HepG2 (cell line): ENCODE results near the gene CASKIN1. TPM values are rescaled to one million over a fixed set of nuclear protein-coding genes. Genes with fewer than 3 reads are reported as not detected.

Source experiments
- ARNTL ChIP-seq: sonication (generic); formaldehyde crosslinking; IDR thresholded peaks from 2 replicates; pipeline ENCODE4 v1.4.0; 2020; ENCODE audit warnings: mild to moderate bottlenecking, missing genetic modification reagents
- ASH2L ChIP-seq: fragments of 300-600, 200-600 bp; sonication (generic); IDR thresholded peaks from 2 replicates; pipeline ENCODE4 v1.7.0; 2017; ENCODE audit warnings: low read depth, mild to moderate bottlenecking, moderate library complexity, mixed read lengths, low read length; ENCODE audit not compliant: insufficient read length
- CREM ChIP-seq, 2 experiments: sonication (generic) in 1 of 2; formaldehyde crosslinking in 1 of 2; IDR thresholded peaks; 2 replicates each; pipeline versions ENCODE4 v1.4.0 to v1.6.1; 2016 to 2020; ENCODE audit warnings: antibody characterized with exemption in 1 of 2, mild to moderate bottlenecking in 1 of 2, missing genetic modification reagents in 1 of 2
- JUND ChIP-seq: sonication (generic); formaldehyde crosslinking; IDR thresholded peaks from 2 replicates; pipeline ENCODE4 v1.8.0; 2022; ENCODE audit warnings: mild to moderate bottlenecking, missing genetic modification reagents
- KLF12 ChIP-seq: sonication (generic); formaldehyde crosslinking; IDR thresholded peaks from 2 replicates; pipeline ENCODE4 v1.4.0; 2020; ENCODE audit warnings: missing genetic modification reagents, borderline replicate concordance
- MEIS2 ChIP-seq: sonication (generic); formaldehyde crosslinking; IDR thresholded peaks from 2 replicates; pipeline ENCODE4 v1.9.0; 2021; ENCODE audit warnings: mild to moderate bottlenecking, missing genetic modification reagents
- MIER3 ChIP-seq: IDR thresholded peaks from 2 replicates; pipeline ENCODE4 v1.6.1; 2016; ENCODE audit warnings: missing compliant biosample characterization, borderline replicate concordance
- MYC ChIP-seq: sonication (generic); formaldehyde crosslinking; IDR thresholded peaks from 2 replicates; pipeline ENCODE4 v1.9.0; 2021; ENCODE audit warnings: missing genetic modification reagents, borderline replicate concordance
- MZF1 ChIP-seq: sonication (generic); formaldehyde crosslinking; IDR thresholded peaks from 2 replicates; pipeline ENCODE4 v1.8.1; 2023; ENCODE audit warnings: mild to moderate bottlenecking, missing genetic modification reagents, borderline replicate concordance
- PHF20 ChIP-seq: sonication (generic); formaldehyde crosslinking; IDR thresholded peaks from 2 replicates; pipeline ENCODE4 v1.5.0; 2020; ENCODE audit warnings: mild to moderate bottlenecking, missing genetic modification reagents
- SIN3A ChIP-seq: IDR thresholded peaks from 2 replicates; pipeline ENCODE4 v1.6.1; 2011; ENCODE audit warnings: low read depth, mild to moderate bottlenecking, control low read depth, low read length, borderline replicate concordance
- STAT5B ChIP-seq: sonication (generic); formaldehyde crosslinking; IDR thresholded peaks from 2 replicates; pipeline ENCODE4 v1.4.0; 2020; ENCODE audit warnings: missing genetic modification reagents
- ZNF367 ChIP-seq: sonication (generic); formaldehyde crosslinking; IDR thresholded peaks from 2 replicates; pipeline ENCODE4 v1.4.0; 2020; ENCODE audit warnings: missing genetic modification reagents, borderline replicate concordance
- ZNF616 ChIP-seq: sonication (generic); formaldehyde crosslinking; IDR thresholded peaks from 2 replicates; pipeline ENCODE4 v1.5.0; 2020; ENCODE audit warnings: low read depth, mild to moderate bottlenecking, missing genetic modification reagents
- ZNF776 ChIP-seq: sonication (generic); formaldehyde crosslinking; IDR thresholded peaks from 2 replicates; pipeline ENCODE4 v1.4.0; 2020; ENCODE audit warnings: mild to moderate bottlenecking, missing genetic modification reagents
- ZNF883 ChIP-seq: sonication (generic); formaldehyde crosslinking; IDR thresholded peaks from 2 replicates; pipeline ENCODE4 v1.5.1; 2020; ENCODE audit warnings: mild to moderate bottlenecking, missing genetic modification reagents; ENCODE audit errors: not compliant biosample characterization
- polyA plus RNA-seq, 8 experiments: library from polyadenylated mRNA; depleted of rRNA in 3 of 8; stranded (reverse) in 7 of 8; unstranded in 1 of 8; fragments of >200 nt; fragmentation: Illumina TruSeq in 4 of 8; extraction: Trizol in 4 of 8; gene quantifications; 2 replicates each; pipeline versions ENCODE4 v1.2.1 to v1.2.3, GENCODE V29; 2011 to 2016; ENCODE audit warnings: low read depth in 4 of 8, missing spikeins in 1 of 8, mixed read lengths in 1 of 8; ENCODE audit not compliant: insufficient read depth in 1 of 8
- total RNA-seq, 5 experiments: library from RNA; depleted of rRNA; stranded (reverse); fragments of >200 nt; fragmentation: Illumina TruSeq; extraction: Trizol; gene quantifications; 2 replicates each; pipeline ENCODE4 v1.2.3, GENCODE V29; 2016; ENCODE audit warnings: low read depth in 1 of 5
- TF ChIP-seq, protein P1 (sequence below), 2 experiments: sonication (generic) in 1 of 2; formaldehyde crosslinking in 1 of 2; IDR thresholded peaks; 2 replicates each; pipeline versions ENCODE4 v1.5.1 to v1.6.1; 2011 to 2020; ENCODE audit warnings: borderline replicate concordance in 1 of 2, low read depth in 1 of 2, low read length in 1 of 2, mild to moderate bottlenecking in 1 of 2, missing genetic modification reagents in 1 of 2, moderate library complexity in 1 of 2
- TF ChIP-seq, protein P2 (sequence below): sonication (generic); formaldehyde crosslinking; IDR thresholded peaks from 2 replicates; pipeline ENCODE4 v1.9.0; 2022; ENCODE audit warnings: low read depth, missing genetic modification reagents
- TF ChIP-seq, protein P3 (sequence below), 2 experiments: IDR thresholded peaks; 2 replicates each; pipeline ENCODE4 v1.6.1; 2011 to 2012; ENCODE audit warnings: low read length in 2 of 2, borderline replicate concordance in 1 of 2, low read depth in 1 of 2, mild to moderate bottlenecking in 1 of 2, moderate library complexity in 1 of 2

CASKIN1 gene
- total and polyA plus RNA-seq, 2 of the 13 experiments (the other 11 are each of a cell fraction or from before 2014, with no cell fraction given) = 1.2 to 2.2 TPM

DNA sequence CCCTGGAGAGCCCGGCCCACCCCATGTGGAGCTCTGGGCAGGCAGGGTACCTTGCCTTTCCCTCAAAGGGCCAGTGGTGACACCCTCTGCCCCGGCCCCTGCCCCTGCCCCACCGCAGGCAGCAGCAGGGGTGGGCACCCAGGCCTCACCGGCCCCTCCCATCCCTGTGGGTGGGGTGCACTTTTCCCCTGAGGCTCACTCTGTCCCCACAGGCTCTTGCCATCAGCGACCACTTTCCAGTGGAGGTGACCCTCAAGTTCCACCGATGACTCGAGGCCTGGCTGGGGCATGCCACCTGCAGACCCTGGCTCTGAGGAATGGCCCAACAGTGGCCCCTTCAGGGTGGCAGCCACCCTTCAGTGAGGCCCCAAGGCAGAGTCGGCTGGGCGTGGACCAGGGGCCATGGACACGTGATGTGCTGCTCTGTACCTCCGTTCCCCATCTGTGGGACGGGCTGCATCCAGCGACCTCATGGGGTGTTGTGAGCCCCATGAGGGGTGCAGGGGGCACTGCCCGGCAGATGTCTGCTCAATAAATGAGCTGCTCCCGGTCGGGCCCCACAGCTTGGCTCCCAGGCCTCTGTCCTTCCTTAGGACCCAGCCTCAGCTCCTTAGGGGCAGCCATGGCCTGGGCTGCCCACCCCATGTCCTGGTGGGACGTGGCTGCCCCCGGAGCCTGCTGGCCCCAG, 41.9 kb upstream of the CASKIN1 start (continued):
- no peak for TF ChIP-seq CREM (IDR thresholded peaks at IDR 0.05)
- no peak for TF ChIP-seq CREM (CRISPR knock-in tag; IDR thresholded peaks at IDR 0.05)
- TF ChIP-seq KLF12 (CRISPR knock-in tag) = no peak
- TF ChIP-seq MZF1 (CRISPR knock-in tag) = no peak
- no peak for TF ChIP-seq SIN3A
- TF ChIP-seq PHF20 (CRISPR knock-in tag) = no peak
- no peak for TF ChIP-seq JUND (CRISPR knock-in tag)
- no peak for TF ChIP-seq STAT5B (CRISPR knock-in tag)
- TF ChIP-seq, protein P1, sequence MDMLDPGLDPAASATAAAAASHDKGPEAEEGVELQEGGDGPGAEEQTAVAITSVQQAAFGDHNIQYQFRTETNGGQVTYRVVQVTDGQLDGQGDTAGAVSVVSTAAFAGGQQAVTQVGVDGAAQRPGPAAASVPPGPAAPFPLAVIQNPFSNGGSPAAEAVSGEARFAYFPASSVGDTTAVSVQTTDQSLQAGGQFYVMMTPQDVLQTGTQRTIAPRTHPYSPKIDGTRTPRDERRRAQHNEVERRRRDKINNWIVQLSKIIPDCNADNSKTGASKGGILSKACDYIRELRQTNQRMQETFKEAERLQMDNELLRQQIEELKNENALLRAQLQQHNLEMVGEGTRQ (IDR thresholded peaks at IDR 0.05; ENCODE audit: low read depth, low read length) = 0 out of 2 replicates have a peak, but pooled peaks have one; percentile 5
- TF ChIP-seq, protein P1 (CRISPR knock-in tag; IDR thresholded peaks at IDR 0.05; ENCODE audit: borderline replicate concordance) = no peak
- TF ChIP-seq ARNTL (CRISPR knock-in tag) = no peak
- no peak for TF ChIP-seq ASH2L
- TF ChIP-seq MIER3 (CRISPR knock-in tag) = no peak
- no peak for TF ChIP-seq ZNF616 (CRISPR knock-in tag)
- TF ChIP-seq ZNF367 = no peak
- TF ChIP-seq, protein P2, sequence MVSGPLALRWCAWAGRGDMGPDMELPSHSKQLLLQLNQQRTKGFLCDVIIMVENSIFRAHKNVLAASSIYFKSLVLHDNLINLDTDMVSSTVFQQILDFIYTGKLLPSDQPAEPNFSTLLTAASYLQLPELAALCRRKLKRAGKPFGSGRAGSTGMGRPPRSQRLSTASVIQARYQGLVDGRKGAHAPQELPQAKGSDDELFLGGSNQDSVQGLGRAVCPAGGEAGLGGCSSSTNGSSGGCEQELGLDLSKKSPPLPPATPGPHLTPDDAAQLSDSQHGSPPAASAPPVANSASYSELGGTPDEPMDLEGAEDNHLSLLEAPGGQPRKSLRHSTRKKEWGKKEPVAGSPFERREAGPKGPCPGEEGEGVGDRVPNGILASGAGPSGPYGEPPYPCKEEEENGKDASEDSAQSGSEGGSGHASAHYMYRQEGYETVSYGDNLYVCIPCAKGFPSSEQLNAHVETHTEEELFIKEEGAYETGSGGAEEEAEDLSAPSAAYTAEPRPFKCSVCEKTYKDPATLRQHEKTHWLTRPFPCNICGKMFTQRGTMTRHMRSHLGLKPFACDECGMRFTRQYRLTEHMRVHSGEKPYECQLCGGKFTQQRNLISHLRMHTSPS = no peak
- TF ChIP-seq ZNF776 (CRISPR knock-in tag) = no peak
- TF ChIP-seq, protein P3, sequence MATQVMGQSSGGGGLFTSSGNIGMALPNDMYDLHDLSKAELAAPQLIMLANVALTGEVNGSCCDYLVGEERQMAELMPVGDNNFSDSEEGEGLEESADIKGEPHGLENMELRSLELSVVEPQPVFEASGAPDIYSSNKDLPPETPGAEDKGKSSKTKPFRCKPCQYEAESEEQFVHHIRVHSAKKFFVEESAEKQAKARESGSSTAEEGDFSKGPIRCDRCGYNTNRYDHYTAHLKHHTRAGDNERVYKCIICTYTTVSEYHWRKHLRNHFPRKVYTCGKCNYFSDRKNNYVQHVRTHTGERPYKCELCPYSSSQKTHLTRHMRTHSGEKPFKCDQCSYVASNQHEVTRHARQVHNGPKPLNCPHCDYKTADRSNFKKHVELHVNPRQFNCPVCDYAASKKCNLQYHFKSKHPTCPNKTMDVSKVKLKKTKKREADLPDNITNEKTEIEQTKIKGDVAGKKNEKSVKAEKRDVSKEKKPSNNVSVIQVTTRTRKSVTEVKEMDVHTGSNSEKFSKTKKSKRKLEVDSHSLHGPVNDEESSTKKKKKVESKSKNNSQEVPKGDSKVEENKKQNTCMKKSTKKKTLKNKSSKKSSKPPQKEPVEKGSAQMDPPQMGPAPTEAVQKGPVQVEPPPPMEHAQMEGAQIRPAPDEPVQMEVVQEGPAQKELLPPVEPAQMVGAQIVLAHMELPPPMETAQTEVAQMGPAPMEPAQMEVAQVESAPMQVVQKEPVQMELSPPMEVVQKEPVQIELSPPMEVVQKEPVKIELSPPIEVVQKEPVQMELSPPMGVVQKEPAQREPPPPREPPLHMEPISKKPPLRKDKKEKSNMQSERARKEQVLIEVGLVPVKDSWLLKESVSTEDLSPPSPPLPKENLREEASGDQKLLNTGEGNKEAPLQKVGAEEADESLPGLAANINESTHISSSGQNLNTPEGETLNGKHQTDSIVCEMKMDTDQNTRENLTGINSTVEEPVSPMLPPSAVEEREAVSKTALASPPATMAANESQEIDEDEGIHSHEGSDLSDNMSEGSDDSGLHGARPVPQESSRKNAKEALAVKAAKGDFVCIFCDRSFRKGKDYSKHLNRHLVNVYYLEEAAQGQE (IDR thresholded peaks at IDR 0.05; ENCODE audit: borderline replicate concordance in 1 of 2, low read depth in 1 of 2, low read length in 2 of 2) = no peak
- no peak for TF ChIP-seq MYC
- no peak for TF ChIP-seq MEIS2 (CRISPR knock-in tag)
- TF ChIP-seq ZNF883 (CRISPR knock-in tag) = no peak
